Measurements from ENCODE around the gene NAA40. TPM values are rescaled to one million over a fixed set of nuclear protein-coding genes. Genes with fewer than 3 reads are reported as not detected.

The NAA40 gene
- total and polyA plus RNA-seq, 10 of the 15 experiments (the other 5 are each of a cell fraction or from before 2014, with no cell fraction given), result 4.8 to 31.6 (median 22.2) TPM

DNA sequence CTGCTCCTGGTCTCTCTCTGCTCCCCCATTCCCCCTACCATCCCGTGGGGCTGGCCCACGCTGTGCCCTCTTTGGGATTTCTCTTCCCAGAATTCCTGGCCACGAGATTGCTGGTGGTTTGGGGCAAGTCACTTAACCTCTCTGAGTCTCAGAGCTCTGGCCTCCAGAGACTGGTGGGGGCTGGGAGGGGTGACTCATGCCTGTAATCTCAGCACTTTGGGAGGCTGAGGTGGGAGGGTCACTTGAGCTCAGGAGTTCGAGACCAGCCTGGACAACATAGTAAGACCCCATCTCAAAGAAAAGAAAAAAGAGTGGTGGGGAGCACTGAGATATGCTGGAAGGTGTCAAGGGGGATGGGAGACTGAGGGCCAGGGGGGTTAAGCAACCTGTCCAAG, 65.8 kb downstream of the NAA40 start:
- DNase-seq (ENCODE audit: low read depth, low spot score), result no peak
- no TSS peak for BruUV-seq (replicated peaks)
- no peak overlapping the region for H3K9ac ChIP-seq (ENCODE audit: control insufficient read depth, insufficient read depth, low read length)
- no peak overlapping the region for H3K4me2 ChIP-seq (ENCODE audit: control insufficient read depth, insufficient read depth)
- FAIRE-seq, result no peak
- RAD21 ChIA-PET (ENCODE audit: unreplicated experiment), result no interaction called here
- intact Hi-C loops (cut with micrococcal nuclease; ENCODE audit: unreplicated experiment) (no loop called here), in situ Hi-C loops (cut with MboI) (loop anchor here (5.0 kb wide), 1 partner anchor 143 kb away; no protein-coding TSS in a partner anchor)
- no peak overlapping the region for H3K27ac ChIP-seq (ENCODE audit: control insufficient read depth, insufficient read depth)
- SMC1A ChIA-PET (ENCODE audit: uncharacterized antibody, unreplicated experiment), result no interaction called here
- H3K9me3 ChIP-seq (replicated peaks; ENCODE audit: control insufficient read depth, insufficient read depth, low read length), result no peaks in the 10 kb centered on the region; the same call in 2 of the 3 replicates
- no peak overlapping the region for H3K4me3 ChIP-seq
- POLR2A ChIA-PET, result interaction anchor here (0.6 kb wide), 1 partner anchor 14 kb away, joined by 3 read pairs; no protein-coding TSS in a partner anchor
- H3K4me1 ChIP-seq (ENCODE audit: control insufficient read depth, insufficient read depth, low read length), result no peaks in the 10 kb centered on the region; the same call in 1 of the 2 replicates
- H4K20me1 ChIP-seq (ENCODE audit: control insufficient read depth, insufficient read depth), result no peaks in the 10 kb centered on the region; the same call in 1 of the 2 replicates
- no peaks in the 10 kb centered on the region for H3K79me2 ChIP-seq (ENCODE audit: control insufficient read depth, insufficient read depth, low read length)
- no peak for ATAC-seq
- no peaks in the 10 kb centered on the region; a peak in 3 of 4 replicates for H3K27me3 ChIP-seq (replicated peaks in 1 of 2; ENCODE audit: control insufficient read depth in 2 of 2, insufficient read depth in 2 of 2, low read length in 1 of 2)
- 34% methylated on average over 4 of the region's 4 CpGs for WGBS (ENCODE audit: insufficient coverage, insufficient replicate concordance, low lambda C conversion rate, missing lambda C conversion rate)
- CTCF ChIA-PET, result no interaction called here
- no peaks in the 10 kb centered on the region for H3K36me3 ChIP-seq (ENCODE audit: control insufficient read depth in 2 of 2, insufficient read depth in 2 of 2, low read length in 1 of 2)
- no peak overlapping the region for H2AFZ ChIP-seq (ENCODE audit: control insufficient read depth, low read depth, low read length)
- TF ChIP-seq MLLT1 (IDR thresholded peaks at IDR 0.05) (no peak), RCOR1 (conservative IDR thresholded peaks at IDR 0.05; ENCODE audit: low read depth, low read length) (no peak), CEBPZ (IDR thresholded peaks at IDR 0.05; ENCODE audit: low read depth, low read length) (no peak), ZNF24 (IDR thresholded peaks at IDR 0.05) (no peak), GATAD2B (conservative IDR thresholded peaks at IDR 0.05; ENCODE audit: low read depth) (no peak), CHD1 (IDR thresholded peaks at IDR 0.05; ENCODE audit: low read depth, low read length) (no peak), ZSCAN29 (IDR thresholded peaks at IDR 0.05) (no peak), FOXM1 (IDR thresholded peaks at IDR 0.05; ENCODE audit: low read depth, low read length) (no peak)
- TF ChIP-seq, protein P1, sequence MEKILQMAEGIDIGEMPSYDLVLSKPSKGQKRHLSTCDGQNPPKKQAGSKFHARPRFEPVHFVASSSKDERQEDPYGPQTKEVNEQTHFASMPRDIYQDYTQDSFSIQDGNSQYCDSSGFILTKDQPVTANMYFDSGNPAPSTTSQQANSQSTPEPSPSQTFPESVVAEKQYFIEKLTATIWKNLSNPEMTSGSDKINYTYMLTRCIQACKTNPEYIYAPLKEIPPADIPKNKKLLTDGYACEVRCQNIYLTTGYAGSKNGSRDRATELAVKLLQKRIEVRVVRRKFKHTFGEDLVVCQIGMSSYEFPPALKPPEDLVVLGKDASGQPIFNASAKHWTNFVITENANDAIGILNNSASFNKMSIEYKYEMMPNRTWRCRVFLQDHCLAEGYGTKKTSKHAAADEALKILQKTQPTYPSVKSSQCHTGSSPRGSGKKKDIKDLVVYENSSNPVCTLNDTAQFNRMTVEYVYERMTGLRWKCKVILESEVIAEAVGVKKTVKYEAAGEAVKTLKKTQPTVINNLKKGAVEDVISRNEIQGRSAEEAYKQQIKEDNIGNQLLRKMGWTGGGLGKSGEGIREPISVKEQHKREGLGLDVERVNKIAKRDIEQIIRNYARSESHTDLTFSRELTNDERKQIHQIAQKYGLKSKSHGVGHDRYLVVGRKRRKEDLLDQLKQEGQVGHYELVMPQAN (conservative IDR thresholded peaks at IDR 0.05), result no peak
- TF ChIP-seq, protein P2, sequence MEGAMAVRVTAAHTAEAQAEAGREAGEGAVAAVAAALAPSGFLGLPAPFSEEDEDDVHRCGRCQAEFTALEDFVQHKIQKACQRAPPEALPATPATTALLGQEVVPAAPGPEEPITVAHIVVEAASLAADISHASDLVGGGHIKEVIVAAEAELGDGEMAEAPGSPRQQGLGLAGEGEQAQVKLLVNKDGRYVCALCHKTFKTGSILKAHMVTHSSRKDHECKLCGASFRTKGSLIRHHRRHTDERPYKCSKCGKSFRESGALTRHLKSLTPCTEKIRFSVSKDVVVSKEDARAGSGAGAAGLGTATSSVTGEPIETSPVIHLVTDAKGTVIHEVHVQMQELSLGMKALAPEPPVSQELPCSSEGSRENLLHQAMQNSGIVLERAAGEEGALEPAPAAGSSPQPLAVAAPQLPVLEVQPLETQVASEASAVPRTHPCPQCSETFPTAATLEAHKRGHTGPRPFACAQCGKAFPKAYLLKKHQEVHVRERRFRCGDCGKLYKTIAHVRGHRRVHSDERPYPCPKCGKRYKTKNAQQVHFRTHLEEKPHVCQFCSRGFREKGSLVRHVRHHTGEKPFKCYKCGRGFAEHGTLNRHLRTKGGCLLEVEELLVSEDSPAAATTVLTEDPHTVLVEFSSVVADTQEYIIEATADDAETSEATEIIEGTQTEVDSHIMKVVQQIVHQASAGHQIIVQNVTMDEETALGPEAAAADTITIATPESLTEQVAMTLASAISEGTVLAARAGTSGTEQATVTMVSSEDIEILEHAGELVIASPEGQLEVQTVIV (IDR thresholded peaks at IDR 0.05; ENCODE audit: borderline replicate concordance, partially characterized antibody), result no peak
- TF ChIP-seq, protein P3, sequence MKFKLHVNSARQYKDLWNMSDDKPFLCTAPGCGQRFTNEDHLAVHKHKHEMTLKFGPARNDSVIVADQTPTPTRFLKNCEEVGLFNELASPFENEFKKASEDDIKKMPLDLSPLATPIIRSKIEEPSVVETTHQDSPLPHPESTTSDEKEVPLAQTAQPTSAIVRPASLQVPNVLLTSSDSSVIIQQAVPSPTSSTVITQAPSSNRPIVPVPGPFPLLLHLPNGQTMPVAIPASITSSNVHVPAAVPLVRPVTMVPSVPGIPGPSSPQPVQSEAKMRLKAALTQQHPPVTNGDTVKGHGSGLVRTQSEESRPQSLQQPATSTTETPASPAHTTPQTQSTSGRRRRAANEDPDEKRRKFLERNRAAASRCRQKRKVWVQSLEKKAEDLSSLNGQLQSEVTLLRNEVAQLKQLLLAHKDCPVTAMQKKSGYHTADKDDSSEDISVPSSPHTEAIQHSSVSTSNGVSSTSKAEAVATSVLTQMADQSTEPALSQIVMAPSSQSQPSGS (IDR thresholded peaks at IDR 0.05; ENCODE audit: low read length), result no peak
- TF ChIP-seq, protein P4, sequence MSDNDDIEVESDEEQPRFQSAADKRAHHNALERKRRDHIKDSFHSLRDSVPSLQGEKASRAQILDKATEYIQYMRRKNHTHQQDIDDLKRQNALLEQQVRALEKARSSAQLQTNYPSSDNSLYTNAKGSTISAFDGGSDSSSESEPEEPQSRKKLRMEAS (IDR thresholded peaks at IDR 0.05; ENCODE audit: low read depth, low read length), result no peak

Data from GM12878 (cell line).